HL-60 (cell line): ENCODE measurements around the gene DPY19L1.

ENCODE experiments used
- CTCF ChIP-seq: IDR thresholded peaks from one replicate; pipeline ENCODE4 v1.5.1; 2011; ENCODE audit warnings: low read length, control low read depth, inconsistent platforms; ENCODE audit not compliant: insufficient read depth
- REST ChIP-seq: IDR thresholded peaks from 2 replicates; pipeline ENCODE4 v1.6.1; 2012; ENCODE audit warnings: low read depth; ENCODE audit not compliant: insufficient replicate concordance

- TF ChIP-seq CTCF (no peak), REST (no peak)
These were observed 54.8 kb downstream of the DPY19L1 start for GRCh38 chr7:34982371-34983019.
